H9 (cell line): ENCODE measurements around the gene PPP1R18. TPM values are rescaled to one million over a fixed set of nuclear protein-coding genes. Genes with fewer than 3 reads are reported as not detected.

Experiments used
- DNase-seq: peaks from one replicate; pipeline ENCODE4 v3.0.0-alpha.2; 2017
- H2AFZ ChIP-seq: one replicate; pipeline ENCODE4 v1.6.1; 2013; ENCODE audit warnings: mild to moderate bottlenecking, low read length, control low read depth, moderate library complexity
- H2AK5ac ChIP-seq: 2 replicates; pipeline ENCODE4 v1.6.1; 2013; ENCODE audit warnings: low read length, control low read depth, mixed read lengths; ENCODE audit not compliant: insufficient read length
- H2BK120ac ChIP-seq: one replicate; pipeline ENCODE4 v1.6.1; 2013; ENCODE audit warnings: low read depth, mild to moderate bottlenecking, low read length, control low read depth, inconsistent platforms; ENCODE audit not compliant: poor library complexity, severe bottlenecking
- H2BK12ac ChIP-seq: 2 replicates; pipeline ENCODE4 v1.6.1; 2013; ENCODE audit warnings: low read length, control low read depth, mixed read lengths, low read depth; ENCODE audit not compliant: insufficient read length
- H2BK15ac ChIP-seq: 2 replicates; pipeline ENCODE4 v1.6.1; 2013; ENCODE audit warnings: low read depth, low read length, control low read depth
- H2BK20ac ChIP-seq: one replicate; pipeline ENCODE4 v1.6.1; 2013; ENCODE audit warnings: low read depth, mild to moderate bottlenecking, low read length, control low read depth, inconsistent platforms; ENCODE audit not compliant: poor library complexity, severe bottlenecking
- H2BK5ac ChIP-seq: 2 replicates; pipeline ENCODE4 v1.6.1; 2013; ENCODE audit warnings: low read length, control low read depth, mixed read lengths; ENCODE audit not compliant: insufficient read length
- H3K14ac ChIP-seq: 2 replicates; pipeline ENCODE4 v1.6.1; 2013; ENCODE audit warnings: low read length, control low read depth; ENCODE audit not compliant: insufficient read depth
- H3K18ac ChIP-seq: 2 replicates; pipeline ENCODE4 v1.6.1; 2013; ENCODE audit warnings: low read depth, mild to moderate bottlenecking, mixed read lengths, low read length, control low read depth; ENCODE audit not compliant: insufficient read length
- H3K23ac ChIP-seq: 2 replicates; pipeline ENCODE4 v1.6.1; 2013; ENCODE audit warnings: low read length, control low read depth, mixed read lengths, low read depth; ENCODE audit not compliant: insufficient read length
- H3K23me2 ChIP-seq: 2 replicates; pipeline ENCODE4 v1.6.1; 2013; ENCODE audit warnings: low read depth, mild to moderate bottlenecking, mixed read lengths, low read length, control low read depth; ENCODE audit not compliant: insufficient read length, poor library complexity, severe bottlenecking
- H3K27ac ChIP-seq: 2 replicates; pipeline ENCODE4 v1.5.1; 2013; ENCODE audit warnings: low read length, control low read depth, mixed read lengths, low read depth; ENCODE audit not compliant: insufficient read length
- H3K27me3 ChIP-seq: 2 replicates; pipeline ENCODE4 v1.6.1; 2013; ENCODE audit warnings: low read length, control low read depth, inconsistent platforms; ENCODE audit not compliant: insufficient read depth
- H3K4ac ChIP-seq: 2 replicates; pipeline ENCODE4 v1.6.1; 2013; ENCODE audit warnings: low read depth, mild to moderate bottlenecking, control low read depth, inconsistent platforms, low read length, moderate library complexity
- H3K4me1 ChIP-seq: 2 replicates; pipeline ENCODE4 v1.6.1; 2013; ENCODE audit warnings: low read length, control low read depth, inconsistent platforms; ENCODE audit not compliant: insufficient read depth
- H3K4me2 ChIP-seq: 2 replicates; pipeline ENCODE4 v1.6.1; 2013; ENCODE audit warnings: low read length, control low read depth, mixed read lengths; ENCODE audit not compliant: insufficient read length, insufficient read depth
- H3K56ac ChIP-seq: 2 replicates; pipeline ENCODE4 v1.6.1; 2013; ENCODE audit warnings: low read depth, mild to moderate bottlenecking, mixed read lengths, low read length, control low read depth; ENCODE audit not compliant: insufficient read length
- H3K79me1 ChIP-seq: 2 replicates; pipeline ENCODE4 v1.6.1; 2013; ENCODE audit warnings: low read depth, mild to moderate bottlenecking, moderate library complexity, low read length, control low read depth, inconsistent platforms; ENCODE audit not compliant: insufficient read depth, poor library complexity, severe bottlenecking
- H3K79me2 ChIP-seq: 2 replicates; pipeline ENCODE4 v1.6.1; 2013; ENCODE audit warnings: low read length, control low read depth, inconsistent platforms; ENCODE audit not compliant: insufficient read depth
- H3K9ac ChIP-seq: 2 replicates; pipeline ENCODE4 v1.6.1; 2013; ENCODE audit warnings: low read length, control low read depth, mixed read lengths; ENCODE audit not compliant: insufficient read length; ENCODE audit errors: extremely low read depth
- H3K9me3 ChIP-seq: one replicate; pipeline ENCODE4 v1.6.1; 2013; ENCODE audit warnings: low read depth, low read length, inconsistent platforms; ENCODE audit not compliant: control insufficient read depth
- H3T11ph ChIP-seq: one replicate; pipeline ENCODE4 v1.6.1; 2013; ENCODE audit warnings: mild to moderate bottlenecking, low read length, control low read depth, inconsistent platforms
- H4K20me1 ChIP-seq: one replicate; pipeline ENCODE4 v1.6.1; 2013; ENCODE audit not compliant: control insufficient read depth, insufficient read length, insufficient read depth
- H4K5ac ChIP-seq: 2 replicates; pipeline ENCODE4 v1.6.1; 2013; ENCODE audit warnings: low read depth, mild to moderate bottlenecking, mixed read lengths, low read length, control low read depth; ENCODE audit not compliant: insufficient read length
- H4K8ac ChIP-seq: replicated peaks from 2 replicates; pipeline ENCODE4 v1.6.1; 2013; ENCODE audit warnings: low read length, control low read depth, mixed read lengths, low read depth; ENCODE audit not compliant: insufficient read length
- H4K91ac ChIP-seq: 2 replicates; pipeline ENCODE4 v1.6.1; 2013; ENCODE audit warnings: low read depth, mild to moderate bottlenecking, moderate library complexity, mixed read lengths, low read length, control low read depth; ENCODE audit not compliant: insufficient read length
- H3K27ac Mint-ChIP-seq, 3 experiments: 2 replicates in 2 of 3; 3 replicates in 1 of 3; pipeline ENCODE4 v1.8.0; 2020 to 2021; ENCODE audit warnings: mixed read lengths in 3 of 3, mild to moderate bottlenecking in 1 of 3, moderate library complexity in 1 of 3
- H3K27me3 Mint-ChIP-seq: 2 replicates; pipeline ENCODE4 v1.8.0; 2021; ENCODE audit warnings: low read depth, mild to moderate bottlenecking, moderate library complexity, mixed read lengths
- H3K36me3 Mint-ChIP-seq, 3 experiments: 2 replicates in 2 of 3; 3 replicates in 1 of 3; pipeline ENCODE4 v1.8.0; 2020 to 2021; ENCODE audit warnings: low read depth in 3 of 3, mixed read lengths in 3 of 3; ENCODE audit not compliant: insufficient read depth in 1 of 3
- H3K4me1 Mint-ChIP-seq, 2 experiments: 2 replicates each; pipeline ENCODE4 v1.8.0; 2020; ENCODE audit warnings: mixed read lengths in 2 of 2
- H3K4me3 Mint-ChIP-seq, 2 experiments: 2 replicates in 1 of 2; 3 replicates in 1 of 2; pipeline ENCODE4 v1.8.0; 2020 to 2021; ENCODE audit warnings: mild to moderate bottlenecking in 2 of 2, mixed read lengths in 2 of 2, moderate library complexity in 1 of 2
- H3K9me3 Mint-ChIP-seq, 2 experiments: 2 replicates in 1 of 2; 3 replicates in 1 of 2; pipeline ENCODE4 v1.8.0; 2020; ENCODE audit warnings: mild to moderate bottlenecking in 2 of 2, mixed read lengths in 2 of 2, moderate library complexity in 1 of 2
- WGBS: extraction: QIAGEN DNeasy Blood & Tissue Kit; methylation state at CpG from one replicate; pipeline ENCODE4 v1.1.7; 2013; ENCODE audit warnings: missing lambda C conversion rate, low lambda C conversion rate, mixed read lengths; ENCODE audit not compliant: insufficient read length; ENCODE audit errors: extremely low coverage; 5-methylcytosine and 5-hydroxymethylcytosine counted together
- total RNA-seq: library from RNA; stranded (reverse); gene quantifications from 2 replicates; pipeline ENCODE4 v1.2.1, GENCODE V29; 2021
- TF ChIP-seq, protein P1 (sequence below): fragments of 200-600 bp; sonication (generic); conservative IDR thresholded peaks from 3 replicates; pipeline ENCODE4 v1.8.0; 2021; ENCODE audit warnings: antibody characterized with exemption, mild to moderate bottlenecking

The PPP1R18 gene
- total RNA-seq, 1 experiment from 2014 or later: 28.0 TPM

DNA sequence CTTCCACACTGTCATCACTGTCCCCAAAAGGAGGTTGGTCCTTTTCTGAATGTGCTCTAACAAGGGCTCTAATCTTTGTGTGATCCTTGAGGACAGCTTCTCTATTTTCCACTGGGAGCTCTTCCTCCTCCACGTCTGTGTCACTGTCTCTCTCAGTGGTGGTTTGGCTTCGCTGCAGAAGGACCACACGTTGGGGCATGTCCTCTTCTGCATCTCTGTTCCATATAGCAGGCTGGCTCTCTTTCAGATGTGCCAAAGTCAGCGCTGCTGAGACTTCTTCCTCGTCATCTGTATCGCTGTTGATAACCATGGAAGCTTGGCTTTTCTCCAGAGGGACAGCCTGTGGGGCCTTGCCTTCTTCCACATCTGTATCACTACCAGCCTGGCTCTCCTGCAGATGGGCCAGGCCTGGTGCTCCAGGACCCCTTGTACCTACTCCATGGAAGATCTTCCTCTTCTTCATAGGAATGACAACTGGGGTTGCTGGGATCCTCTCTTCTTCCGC lies 26.0 kb upstream of the PPP1R18 start:
- Histone ChIP-seq H3K9ac (no peak overlapping the region), H3K79me1 (no peaks in the 10 kb centered on the region), H3K27ac (no peak overlapping the region), H2BK15ac (no peak overlapping the region), H3K18ac (no peak overlapping the region), H4K5ac (no peak overlapping the region), H2AFZ (no peak overlapping the region), H2AK5ac (no peak overlapping the region), H4K20me1 (no peaks in the 10 kb centered on the region), H3K9me3 (no peaks in the 10 kb centered on the region), H3K4ac (no peak overlapping the region), H4K8ac (no peak overlapping the region), H3K23me2 (peaks cover 6% of the 10 kb centered on the region), H3K56ac (no peak overlapping the region), H3K23ac (no peak overlapping the region), H3K4me1 (no peaks in the 10 kb centered on the region), H2BK5ac (no peak overlapping the region), H2BK20ac (no peak overlapping the region), H3T11ph (no peak overlapping the region), H3K4me2 (no peak overlapping the region), H3K27me3 (no peaks in the 10 kb centered on the region), H4K91ac (no peak overlapping the region), H2BK12ac (no peak overlapping the region), H2BK120ac (no peak overlapping the region), H3K79me2 (no peaks in the 10 kb centered on the region), H3K14ac (no peak overlapping the region)
- H3K27me3 Mint-ChIP-seq: no peaks in the 10 kb centered on the region
- peak overlapping the region in 1 of 3 experiments; percentile 90; a peak in 2 of 7 replicates for H3K27ac Mint-ChIP-seq
- H3K4me3 Mint-ChIP-seq: no peak overlapping the region
- no CpG with 5 or more reads among the region's 7 CpGs for WGBS
- DNase-seq: no peak
- H3K4me1 Mint-ChIP-seq: peaks cover 17% of the 10 kb centered on the region in 2 experiments
- TF ChIP-seq, protein P1, sequence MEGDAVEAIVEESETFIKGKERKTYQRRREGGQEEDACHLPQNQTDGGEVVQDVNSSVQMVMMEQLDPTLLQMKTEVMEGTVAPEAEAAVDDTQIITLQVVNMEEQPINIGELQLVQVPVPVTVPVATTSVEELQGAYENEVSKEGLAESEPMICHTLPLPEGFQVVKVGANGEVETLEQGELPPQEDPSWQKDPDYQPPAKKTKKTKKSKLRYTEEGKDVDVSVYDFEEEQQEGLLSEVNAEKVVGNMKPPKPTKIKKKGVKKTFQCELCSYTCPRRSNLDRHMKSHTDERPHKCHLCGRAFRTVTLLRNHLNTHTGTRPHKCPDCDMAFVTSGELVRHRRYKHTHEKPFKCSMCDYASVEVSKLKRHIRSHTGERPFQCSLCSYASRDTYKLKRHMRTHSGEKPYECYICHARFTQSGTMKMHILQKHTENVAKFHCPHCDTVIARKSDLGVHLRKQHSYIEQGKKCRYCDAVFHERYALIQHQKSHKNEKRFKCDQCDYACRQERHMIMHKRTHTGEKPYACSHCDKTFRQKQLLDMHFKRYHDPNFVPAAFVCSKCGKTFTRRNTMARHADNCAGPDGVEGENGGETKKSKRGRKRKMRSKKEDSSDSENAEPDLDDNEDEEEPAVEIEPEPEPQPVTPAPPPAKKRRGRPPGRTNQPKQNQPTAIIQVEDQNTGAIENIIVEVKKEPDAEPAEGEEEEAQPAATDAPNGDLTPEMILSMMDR: no peak
- H3K9me3 Mint-ChIP-seq: peaks cover under 1% of the 10 kb centered on the region in 2 experiments; a peak in 1 of 5 replicates
- H3K36me3 Mint-ChIP-seq: peaks cover 52 to 75% (median 72%) of the 10 kb centered on the region in 3 experiments; a peak in 6 of 7 replicates
